HepG2 (cell line): ENCODE results near the gene SDR39U1. TPM values are rescaled to one million over a fixed set of nuclear protein-coding genes. Genes with fewer than 3 reads are reported as not detected.

Experiments used
- ATF5 ChIP-seq: sonication (generic); formaldehyde crosslinking; IDR thresholded peaks from 2 replicates; pipeline ENCODE4 v1.4.0; 2020; ENCODE audit warnings: mild to moderate bottlenecking, low read depth, missing genetic modification reagents
- CBFB ChIP-seq: sonication (generic); formaldehyde crosslinking; IDR thresholded peaks from 2 replicates; pipeline ENCODE4 v1.4.0; 2020; ENCODE audit warnings: missing genetic modification reagents
- DPF2 ChIP-seq: sonication (generic); formaldehyde crosslinking; IDR thresholded peaks from 2 replicates; pipeline ENCODE4 v1.4.0; 2020; ENCODE audit warnings: mild to moderate bottlenecking, low read depth, missing genetic modification reagents, borderline replicate concordance
- KMT2A ChIP-seq: sonication (generic); formaldehyde crosslinking; IDR thresholded peaks from 2 replicates; pipeline ENCODE4 v1.4.0; 2020; ENCODE audit warnings: missing genetic modification reagents
- MYC ChIP-seq: sonication (generic); formaldehyde crosslinking; IDR thresholded peaks from 2 replicates; pipeline ENCODE4 v1.9.0; 2021; ENCODE audit warnings: missing genetic modification reagents, borderline replicate concordance
- SAFB2 ChIP-seq: sonication (generic); formaldehyde crosslinking; IDR thresholded peaks from 2 replicates; pipeline ENCODE4 v1.5.1; 2020; ENCODE audit warnings: missing genetic modification reagents, low read depth, mild to moderate bottlenecking, borderline replicate concordance
- STAT5B ChIP-seq: sonication (generic); formaldehyde crosslinking; IDR thresholded peaks from 2 replicates; pipeline ENCODE4 v1.4.0; 2020; ENCODE audit warnings: missing genetic modification reagents
- ZBTB25 ChIP-seq: IDR thresholded peaks from 2 replicates; pipeline ENCODE4 v1.6.1; 2018; ENCODE audit warnings: missing genetic modification reagents
- ZIK1 ChIP-seq: sonication (generic); formaldehyde crosslinking; IDR thresholded peaks from 2 replicates; pipeline ENCODE4 v1.5.0; 2020; ENCODE audit warnings: mild to moderate bottlenecking, low read depth, missing genetic modification reagents, borderline replicate concordance
- ZNF20 ChIP-seq: sonication (generic); formaldehyde crosslinking; IDR thresholded peaks from 2 replicates; pipeline ENCODE4 v1.4.0; 2020; ENCODE audit warnings: mild to moderate bottlenecking, moderate library complexity, missing genetic modification reagents
- ZNF337 ChIP-seq: sonication (generic); formaldehyde crosslinking; IDR thresholded peaks from 2 replicates; pipeline ENCODE4 v1.5.1; 2020; ENCODE audit warnings: missing genetic modification reagents, low read depth, mild to moderate bottlenecking, borderline replicate concordance
- ZNF724P ChIP-seq: sonication (generic); formaldehyde crosslinking; IDR thresholded peaks from 2 replicates; pipeline ENCODE4 v1.8.0; 2022; ENCODE audit warnings: missing genetic modification reagents, borderline replicate concordance
- polyA plus RNA-seq, 8 experiments: library from polyadenylated mRNA; depleted of rRNA in 3 of 8; stranded (reverse) in 7 of 8; unstranded in 1 of 8; fragments of >200 nt; fragmentation: Illumina TruSeq in 4 of 8; extraction: Trizol in 4 of 8; gene quantifications; 2 replicates each; pipeline versions ENCODE4 v1.2.1 to v1.2.3, GENCODE V29; 2011 to 2016; ENCODE audit warnings: low read depth in 4 of 8, missing spikeins in 1 of 8, mixed read lengths in 1 of 8; ENCODE audit not compliant: insufficient read depth in 1 of 8
- total RNA-seq, 5 experiments: library from RNA; depleted of rRNA; stranded (reverse); fragments of >200 nt; fragmentation: Illumina TruSeq; extraction: Trizol; gene quantifications; 2 replicates each; pipeline ENCODE4 v1.2.3, GENCODE V29; 2016; ENCODE audit warnings: low read depth in 1 of 5
- TF ChIP-seq, protein P1 (sequence below): sonication (generic); formaldehyde crosslinking; IDR thresholded peaks from 2 replicates; pipeline ENCODE4 v1.9.0; 2021; ENCODE audit warnings: missing genetic modification reagents, borderline replicate concordance
- TF ChIP-seq, protein P2 (sequence below): sonication (generic); formaldehyde crosslinking; conservative IDR thresholded peaks from 2 replicates; pipeline ENCODE4 v1.8.1; 2023; ENCODE audit warnings: missing genetic modification reagents
- TF ChIP-seq, protein P3 (sequence below): sonication (generic); formaldehyde crosslinking; IDR thresholded peaks from 2 replicates; pipeline ENCODE4 v1.9.0; 2022; ENCODE audit warnings: low read depth, missing genetic modification reagents
- TF ChIP-seq, protein P4 (sequence below): sonication (generic); formaldehyde crosslinking; IDR thresholded peaks from 2 replicates; pipeline ENCODE4 v1.8.0; 2022; ENCODE audit warnings: mild to moderate bottlenecking, missing genetic modification reagents, moderate library complexity
- TF ChIP-seq, protein P5 (sequence below): sonication (generic); formaldehyde crosslinking; conservative IDR thresholded peaks from 2 replicates; pipeline ENCODE4 v1.4.0; 2020; ENCODE audit warnings: missing genetic modification reagents
- TF ChIP-seq, protein P6 (sequence below): sonication (generic); formaldehyde crosslinking; IDR thresholded peaks from 2 replicates; pipeline ENCODE4 v1.8.0; 2022; ENCODE audit warnings: mild to moderate bottlenecking, missing genetic modification reagents, borderline replicate concordance

The SDR39U1 gene
- total and polyA plus RNA-seq, 2 of the 13 experiments (the other 11 are each of a cell fraction or from before 2014, with no cell fraction given) = 34.4 to 129 TPM

GRCh38 chr14:24437020-24437735 lies 5.4 kb downstream of the SDR39U1 start (continued):
- TF ChIP-seq, protein P1, sequence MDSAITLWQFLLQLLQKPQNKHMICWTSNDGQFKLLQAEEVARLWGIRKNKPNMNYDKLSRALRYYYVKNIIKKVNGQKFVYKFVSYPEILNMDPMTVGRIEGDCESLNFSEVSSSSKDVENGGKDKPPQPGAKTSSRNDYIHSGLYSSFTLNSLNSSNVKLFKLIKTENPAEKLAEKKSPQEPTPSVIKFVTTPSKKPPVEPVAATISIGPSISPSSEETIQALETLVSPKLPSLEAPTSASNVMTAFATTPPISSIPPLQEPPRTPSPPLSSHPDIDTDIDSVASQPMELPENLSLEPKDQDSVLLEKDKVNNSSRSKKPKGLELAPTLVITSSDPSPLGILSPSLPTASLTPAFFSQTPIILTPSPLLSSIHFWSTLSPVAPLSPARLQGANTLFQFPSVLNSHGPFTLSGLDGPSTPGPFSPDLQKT (CRISPR knock-in tag) = no peak
- TF ChIP-seq ZNF20 (CRISPR knock-in tag) = no peak
- TF ChIP-seq, protein P2, sequence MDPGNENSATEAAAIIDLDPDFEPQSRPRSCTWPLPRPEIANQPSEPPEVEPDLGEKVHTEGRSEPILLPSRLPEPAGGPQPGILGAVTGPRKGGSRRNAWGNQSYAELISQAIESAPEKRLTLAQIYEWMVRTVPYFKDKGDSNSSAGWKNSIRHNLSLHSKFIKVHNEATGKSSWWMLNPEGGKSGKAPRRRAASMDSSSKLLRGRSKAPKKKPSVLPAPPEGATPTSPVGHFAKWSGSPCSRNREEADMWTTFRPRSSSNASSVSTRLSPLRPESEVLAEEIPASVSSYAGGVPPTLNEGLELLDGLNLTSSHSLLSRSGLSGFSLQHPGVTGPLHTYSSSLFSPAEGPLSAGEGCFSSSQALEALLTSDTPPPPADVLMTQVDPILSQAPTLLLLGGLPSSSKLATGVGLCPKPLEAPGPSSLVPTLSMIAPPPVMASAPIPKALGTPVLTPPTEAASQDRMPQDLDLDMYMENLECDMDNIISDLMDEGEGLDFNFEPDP = no peak
- no peak for TF ChIP-seq ZNF724P (CRISPR knock-in tag)
- no peak for TF ChIP-seq ZIK1 (CRISPR knock-in tag)
- no peak for TF ChIP-seq STAT5B
- no peak for TF ChIP-seq DPF2 (CRISPR knock-in tag)
- TF ChIP-seq SAFB2 = no peak
- TF ChIP-seq ATF5 (CRISPR knock-in tag) = 0 out of 2 replicates have a peak, but pooled peaks have one; percentile 49
- 0 out of 2 replicates have a peak, but pooled peaks have one; percentile 5 for TF ChIP-seq ZBTB25
- TF ChIP-seq, protein P3, sequence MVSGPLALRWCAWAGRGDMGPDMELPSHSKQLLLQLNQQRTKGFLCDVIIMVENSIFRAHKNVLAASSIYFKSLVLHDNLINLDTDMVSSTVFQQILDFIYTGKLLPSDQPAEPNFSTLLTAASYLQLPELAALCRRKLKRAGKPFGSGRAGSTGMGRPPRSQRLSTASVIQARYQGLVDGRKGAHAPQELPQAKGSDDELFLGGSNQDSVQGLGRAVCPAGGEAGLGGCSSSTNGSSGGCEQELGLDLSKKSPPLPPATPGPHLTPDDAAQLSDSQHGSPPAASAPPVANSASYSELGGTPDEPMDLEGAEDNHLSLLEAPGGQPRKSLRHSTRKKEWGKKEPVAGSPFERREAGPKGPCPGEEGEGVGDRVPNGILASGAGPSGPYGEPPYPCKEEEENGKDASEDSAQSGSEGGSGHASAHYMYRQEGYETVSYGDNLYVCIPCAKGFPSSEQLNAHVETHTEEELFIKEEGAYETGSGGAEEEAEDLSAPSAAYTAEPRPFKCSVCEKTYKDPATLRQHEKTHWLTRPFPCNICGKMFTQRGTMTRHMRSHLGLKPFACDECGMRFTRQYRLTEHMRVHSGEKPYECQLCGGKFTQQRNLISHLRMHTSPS (CRISPR knock-in tag) = peak; percentile 34; the same call in 1 of the 2 replicates
- 0 out of 2 replicates have a peak, but pooled peaks have one; percentile 14 for TF ChIP-seq KMT2A (CRISPR knock-in tag)
- TF ChIP-seq, protein P4, sequence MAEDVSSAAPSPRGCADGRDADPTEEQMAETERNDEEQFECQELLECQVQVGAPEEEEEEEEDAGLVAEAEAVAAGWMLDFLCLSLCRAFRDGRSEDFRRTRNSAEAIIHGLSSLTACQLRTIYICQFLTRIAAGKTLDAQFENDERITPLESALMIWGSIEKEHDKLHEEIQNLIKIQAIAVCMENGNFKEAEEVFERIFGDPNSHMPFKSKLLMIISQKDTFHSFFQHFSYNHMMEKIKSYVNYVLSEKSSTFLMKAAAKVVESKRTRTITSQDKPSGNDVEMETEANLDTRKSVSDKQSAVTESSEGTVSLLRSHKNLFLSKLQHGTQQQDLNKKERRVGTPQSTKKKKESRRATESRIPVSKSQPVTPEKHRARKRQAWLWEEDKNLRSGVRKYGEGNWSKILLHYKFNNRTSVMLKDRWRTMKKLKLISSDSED (CRISPR knock-in tag) = no peak
- TF ChIP-seq, protein P5, sequence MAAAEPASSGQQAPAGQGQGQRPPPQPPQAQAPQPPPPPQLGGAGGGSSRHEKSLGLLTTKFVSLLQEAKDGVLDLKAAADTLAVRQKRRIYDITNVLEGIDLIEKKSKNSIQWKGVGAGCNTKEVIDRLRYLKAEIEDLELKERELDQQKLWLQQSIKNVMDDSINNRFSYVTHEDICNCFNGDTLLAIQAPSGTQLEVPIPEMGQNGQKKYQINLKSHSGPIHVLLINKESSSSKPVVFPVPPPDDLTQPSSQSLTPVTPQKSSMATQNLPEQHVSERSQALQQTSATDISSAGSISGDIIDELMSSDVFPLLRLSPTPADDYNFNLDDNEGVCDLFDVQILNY = no peak
- TF ChIP-seq ZNF337 (CRISPR knock-in tag) = no peak
- no peak for TF ChIP-seq CBFB (CRISPR knock-in tag)
- TF ChIP-seq, protein P6, sequence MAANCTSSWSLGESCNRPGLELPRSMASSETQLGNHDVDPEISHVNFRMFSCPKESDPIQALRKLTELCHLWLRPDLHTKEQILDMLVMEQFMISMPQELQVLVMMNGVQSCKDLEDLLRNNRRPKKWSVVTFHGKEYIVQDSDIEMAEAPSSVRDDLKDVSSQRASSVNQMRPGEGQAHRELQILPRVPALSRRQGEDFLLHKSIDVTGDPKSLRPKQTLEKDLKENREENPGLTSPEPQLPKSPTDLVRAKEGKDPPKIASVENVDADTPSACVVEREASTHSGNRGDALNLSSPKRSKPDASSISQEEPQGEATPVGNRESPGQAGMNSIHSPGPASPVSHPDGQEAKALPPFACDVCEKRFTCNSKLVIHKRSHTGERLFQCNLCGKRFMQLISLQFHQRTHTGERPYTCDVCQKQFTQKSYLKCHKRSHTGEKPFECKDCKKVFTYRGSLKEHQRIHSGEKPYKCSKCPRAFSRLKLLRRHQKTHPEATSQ (CRISPR knock-in tag) = no peak
- TF ChIP-seq MYC (CRISPR knock-in tag) = no peak
